Middle frontal gyrus (tissue), 1 donor: ENCODE measurements around the gene FNBP1.
"Not testable (repeated sequence)": the region's sequence is repeated elsewhere in the genome, so short reads cannot be mapped to it uniquely, and the experiment has no call there.

Source experiments
- DNase-seq: peaks from one replicate; pipeline ENCODE4 v3.0.0-alpha.2; 2015; ENCODE audit warnings: low spot score; ENCODE audit errors: extremely low spot score

Gene FNBP1

GRCh38 chr9:129894120-129894823 lies 148.7 kb downstream of the FNBP1 start:
- DNase-seq: no peak

GRCh38 chr9:129891569-129891968 lies 151.4 kb downstream of the FNBP1 start:
- no peak for DNase-seq

DNA sequence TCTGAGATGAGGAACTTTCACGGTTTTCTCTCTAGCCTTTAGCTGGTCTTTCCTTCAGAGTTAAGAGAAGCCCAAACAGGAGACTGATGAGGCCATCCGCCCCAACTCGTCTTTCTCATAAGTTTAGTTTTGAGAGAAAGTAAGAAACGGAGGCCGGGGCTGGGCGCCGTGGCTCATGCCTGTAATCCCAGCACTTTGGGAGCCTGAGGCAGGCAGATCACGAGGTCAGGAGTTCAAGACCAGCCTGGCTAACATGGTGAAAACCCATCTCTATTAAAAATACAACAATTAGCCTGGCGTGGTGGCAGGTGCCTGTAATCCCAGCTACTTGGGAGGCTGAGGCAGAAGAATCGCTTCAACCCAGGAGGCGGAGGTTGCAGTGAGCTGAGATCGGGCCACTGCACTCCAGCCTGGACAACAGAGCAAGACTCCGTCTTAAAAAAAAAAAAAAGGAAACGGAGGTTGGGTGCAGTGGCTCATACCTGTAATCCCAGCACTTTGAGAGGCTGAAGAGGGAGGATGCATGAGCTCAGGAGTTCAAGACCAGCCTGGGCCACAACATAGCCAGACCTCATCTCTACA lies 152.2 kb downstream of the FNBP1 start:
- not testable (repeated sequence) for DNase-seq

GRCh38 chr9:129889941-129890717 lies 152.9 kb downstream of the FNBP1 start:
- no peak for DNase-seq

DNA sequence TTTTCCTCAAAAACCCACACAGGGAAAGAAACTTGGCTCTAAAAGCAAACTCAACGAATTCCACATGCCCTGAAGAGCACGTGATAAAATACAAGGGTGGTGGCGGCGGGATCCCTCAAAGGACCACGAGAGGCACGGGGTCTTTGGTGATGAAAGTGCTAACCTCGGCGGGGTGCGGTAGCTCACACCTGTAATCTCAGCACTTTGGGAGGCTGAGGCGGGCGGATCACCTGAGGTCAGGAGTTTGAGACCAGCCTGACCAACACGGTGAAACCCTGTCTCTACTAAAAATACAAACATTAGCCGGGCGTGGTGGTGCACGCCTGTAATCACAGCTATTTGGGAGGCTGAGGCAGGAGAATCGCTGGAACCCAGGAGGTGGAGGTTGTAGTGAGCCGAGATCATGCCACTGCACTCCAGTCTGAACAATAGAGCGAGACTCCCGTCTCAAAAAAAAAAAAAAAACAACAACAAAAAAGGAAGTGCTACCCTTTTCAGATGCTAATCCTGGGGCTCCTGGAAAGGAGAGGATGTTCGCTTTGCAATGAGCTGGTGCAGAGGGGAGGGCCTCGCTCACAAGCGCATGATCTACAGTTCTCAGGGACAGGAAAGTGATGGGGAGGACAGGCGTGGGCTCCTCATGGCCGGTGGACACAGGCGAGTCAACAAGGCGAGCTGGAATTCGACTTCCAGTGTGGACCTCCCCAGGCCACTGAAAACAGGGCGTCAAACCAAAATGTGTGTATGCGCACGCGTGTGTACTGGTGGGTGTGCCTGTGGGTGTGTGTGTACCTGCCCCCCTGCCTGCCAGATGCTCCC lies 153.7 kb downstream of the FNBP1 start:
- no peak for DNase-seq

GRCh38 chr9:129888293-129889121 lies 154.5 kb downstream of the FNBP1 start:
- no peak for DNase-seq

GRCh38 chr9:129887334-129888292 lies 155.4 kb downstream of the FNBP1 start:
- no peak for DNase-seq

- no peak for DNase-seq
Observed at GRCh38 chr9:129886226-129887174, 156.5 kb downstream of the FNBP1 start.

GRCh38 chr9:129885670-129886106 lies 157.3 kb downstream of the FNBP1 start:
- peak; percentile 61 for DNase-seq

DNA sequence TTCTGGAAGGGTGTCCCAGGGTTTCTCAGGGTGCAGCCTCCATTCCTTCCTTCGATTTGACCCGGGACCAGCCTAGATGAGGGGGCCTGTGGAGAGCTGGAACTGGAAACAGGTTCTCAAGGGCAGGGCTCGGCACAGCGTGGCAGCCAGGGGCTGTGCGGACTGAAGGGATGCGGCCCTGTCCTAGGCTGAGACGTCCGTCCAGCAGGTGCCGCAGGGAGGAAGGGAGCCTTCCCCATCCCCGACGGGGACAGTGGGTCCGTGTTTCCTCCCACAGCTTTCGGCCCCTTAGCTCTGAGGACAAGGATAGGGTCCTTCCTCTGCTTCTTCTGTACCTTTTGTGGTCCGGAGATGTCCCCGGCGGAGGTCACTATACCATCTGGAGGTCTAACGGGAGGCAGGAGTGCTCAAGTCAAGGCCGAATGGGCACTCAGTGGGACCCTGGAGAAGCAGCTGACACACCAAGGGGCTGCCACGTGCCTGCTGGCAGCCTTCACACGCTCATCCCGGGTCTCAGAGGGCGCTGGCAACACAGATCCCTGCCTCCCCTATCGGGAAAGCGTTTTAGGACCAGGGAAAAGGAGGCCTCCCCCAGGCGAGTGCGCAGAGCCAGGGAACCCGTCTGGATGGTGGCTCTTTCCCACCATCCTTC lies 157.8 kb downstream of the FNBP1 start:
- no peak for DNase-seq

- no peak for DNase-seq
Observed at GRCh38 chr9:129884220-129885017, 158.6 kb downstream of the FNBP1 start.

GRCh38 chr9:129881547-129882324 lies 161.3 kb downstream of the FNBP1 start:
- no peak for DNase-seq

GRCh38 chr9:129880654-129881546 lies 162.1 kb downstream of the FNBP1 start:
- no peak for DNase-seq

DNA sequence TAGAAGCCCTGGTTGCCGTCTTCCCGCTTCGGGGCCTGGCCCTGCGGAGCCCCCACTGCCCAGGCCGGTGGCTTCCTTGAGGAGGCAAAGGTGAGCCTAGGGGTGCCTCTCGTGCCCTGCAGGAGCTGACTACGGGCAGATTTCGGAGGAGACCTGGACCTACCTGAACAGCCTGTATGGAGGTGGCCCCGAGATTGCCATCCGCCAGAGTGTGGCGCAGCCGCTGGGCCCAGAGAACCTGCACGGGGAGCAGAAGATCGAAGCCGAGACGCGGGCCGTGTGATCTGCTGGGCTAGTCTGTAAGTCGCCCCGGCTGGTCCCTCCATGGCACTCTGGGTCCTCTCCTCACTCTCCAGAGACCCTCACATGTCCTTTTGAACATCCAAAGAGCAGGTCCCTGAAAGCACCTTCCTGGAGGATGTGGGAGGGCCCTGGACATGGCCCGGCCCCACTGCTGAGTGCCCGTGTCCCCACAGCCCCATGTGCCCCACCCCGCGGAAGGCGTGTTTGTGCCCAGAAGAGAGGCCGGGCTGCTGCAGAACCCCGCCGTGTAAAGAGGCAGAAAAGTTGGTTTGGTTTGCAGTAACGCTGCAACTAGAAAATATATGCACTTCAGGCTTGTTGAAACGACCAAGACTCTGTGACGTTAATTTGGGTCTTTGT lies 162.9 kb downstream of the FNBP1 start:
- no peak for DNase-seq
